K562 (cell line): Measurements from ENCODE around the gene POP5. TPM values are rescaled to one million over a fixed set of nuclear protein-coding genes. Genes with fewer than 3 reads are reported as not detected.
A peak's percentile ranks its signal among the peaks of the same experiment; 100 is the strongest.

Source experiments
- CAMTA2 ChIP-seq: fragments of 250-450 bp; sonication (Bioruptor Pico); conservative IDR thresholded peaks from 2 replicates; pipeline ENCODE4 v1.5.1; 2022
- EHMT2 ChIP-seq: fragments of 450-650 bp; IDR thresholded peaks from 2 replicates; pipeline ENCODE4 v1.6.1; 2018; ENCODE audit warnings: antibody characterized with exemption
- FOXA3 ChIP-seq, 2 experiments: fragments of 450-650 bp in 1 of 2; sonication (generic) in 1 of 2; formaldehyde crosslinking; IDR thresholded peaks in 1 of 2; conservative IDR thresholded peaks in 1 of 2; 2 replicates each; pipeline versions ENCODE4 v1.4.0 to v1.8.0; 2020 to 2022; ENCODE audit warnings: mild to moderate bottlenecking in 2 of 2, missing genetic modification reagents in 1 of 2
- HEY1 ChIP-seq: fragments of 250-450 bp; sonication (Bioruptor Pico); IDR thresholded peaks from 2 replicates; pipeline ENCODE4 v1.5.0; 2020; ENCODE audit warnings: mild to moderate bottlenecking, moderate library complexity, borderline replicate concordance
- IRF2 ChIP-seq: sonication (generic); formaldehyde crosslinking; IDR thresholded peaks from 2 replicates; pipeline ENCODE4 v1.8.1; 2022; ENCODE audit warnings: mild to moderate bottlenecking, missing genetic modification reagents
- MYC ChIP-seq, 2 experiments: fragments of 250-450 bp in 1 of 2; sonication (Bioruptor Pico) in 1 of 2; IDR thresholded peaks; 2 replicates each; pipeline versions ENCODE4 v1.5.1 to v1.6.1; 2012 to 2021; ENCODE audit warnings: low read depth in 2 of 2, borderline replicate concordance in 1 of 2, improper control_type of control experiment in 1 of 2, low read length in 1 of 2, mild to moderate bottlenecking in 1 of 2, moderate library complexity in 1 of 2
- RBM25 ChIP-seq: fragments of 200-400 bp; formaldehyde crosslinking; IDR thresholded peaks from 2 replicates; pipeline ENCODE4 v1.6.1; 2018; ENCODE audit warnings: low read length, low read depth, moderate library complexity; ENCODE audit not compliant: severe bottlenecking
- ZNF165 ChIP-seq: fragments of 250-450 bp; sonication (Bioruptor Pico); IDR thresholded peaks from 2 replicates; pipeline ENCODE4 v1.4.0; 2020; ENCODE audit warnings: borderline replicate concordance
- polyA plus RNA-seq, 8 experiments: library from polyadenylated mRNA; depleted of rRNA in 4 of 8; stranded (reverse) in 5 of 8; unstranded in 3 of 8; fragments of >200 nt; fragmentation: Nextera tagmentation in 2 of 8; fragmentation: Illumina TruSeq in 1 of 8; extraction: Ambion mirVana in 2 of 8; extraction: Trizol in 1 of 8; gene quantifications; 2 replicates each; pipeline versions ENCODE4 v1.2.1 to v1.2.3, GENCODE V29; 2011 to 2014; ENCODE audit warnings: inconsistent platforms in 1 of 8, missing spikeins in 1 of 8
- total RNA-seq, 7 experiments: library from RNA; depleted of rRNA in 6 of 7; stranded (reverse); fragments of >200 nt in 6 of 7; fragmentation: Illumina TruSeq in 2 of 7; extraction: Trizol in 2 of 7; gene quantifications; 2 replicates each; pipeline versions ENCODE4 v1.2.1 to v1.2.3, GENCODE V29; 2011 to 2021; ENCODE audit warnings: low replicate concordance in 1 of 7
- TF ChIP-seq, protein P1 (sequence below): conservative IDR thresholded peaks from 2 replicates; pipeline ENCODE4 v1.6.1; 2011; ENCODE audit warnings: low read depth, mild to moderate bottlenecking, low read length; ENCODE audit not compliant: control insufficient read depth
- TF ChIP-seq, protein P2 (sequence below): IDR thresholded peaks from 3 replicates; pipeline ENCODE4 v1.6.1; 2011; ENCODE audit warnings: borderline replicate concordance, mild to moderate bottlenecking, moderate library complexity; ENCODE audit not compliant: insufficient read length; ENCODE audit errors: extremely low read depth
- TF ChIP-seq, protein P3 (sequence below): sonication (generic); formaldehyde crosslinking; IDR thresholded peaks from 2 replicates; pipeline ENCODE4 v1.8.0; 2022; ENCODE audit warnings: missing genetic modification reagents, mild to moderate bottlenecking, moderate library complexity, borderline replicate concordance

The POP5 gene
- total and polyA plus RNA-seq, 9 of the 15 experiments (the other 6 are each of a cell fraction or from before 2014, with no cell fraction given): 57.5 to 253 (median 73.8) TPM

GRCh38 chr12:120534703-120535655 is 46.2 kb downstream of the POP5 start (continued):
- TF ChIP-seq, protein P1, sequence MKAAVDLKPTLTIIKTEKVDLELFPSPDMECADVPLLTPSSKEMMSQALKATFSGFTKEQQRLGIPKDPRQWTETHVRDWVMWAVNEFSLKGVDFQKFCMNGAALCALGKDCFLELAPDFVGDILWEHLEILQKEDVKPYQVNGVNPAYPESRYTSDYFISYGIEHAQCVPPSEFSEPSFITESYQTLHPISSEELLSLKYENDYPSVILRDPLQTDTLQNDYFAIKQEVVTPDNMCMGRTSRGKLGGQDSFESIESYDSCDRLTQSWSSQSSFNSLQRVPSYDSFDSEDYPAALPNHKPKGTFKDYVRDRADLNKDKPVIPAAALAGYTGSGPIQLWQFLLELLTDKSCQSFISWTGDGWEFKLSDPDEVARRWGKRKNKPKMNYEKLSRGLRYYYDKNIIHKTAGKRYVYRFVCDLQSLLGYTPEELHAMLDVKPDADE: no peak; the same call in 1 of the 2 replicates
- TF ChIP-seq CAMTA2 (CRISPR knock-in tag) (no peak), MYC (IDR thresholded peaks at IDR 0.05; ENCODE audit: low read depth, low read length) (no peak; the same call in 1 of the 2 replicates), MYC (CRISPR knock-in tag; IDR thresholded peaks at IDR 0.05; ENCODE audit: borderline replicate concordance, low read depth) (no peak), EHMT2 (no peak), IRF2 (CRISPR knock-in tag) (0 out of 2 replicates have a peak, but pooled peaks have one; percentile 35), HEY1 (CRISPR knock-in tag) (no peak), RBM25 (no peak), FOXA3 (CRISPR knock-in tag; conservative IDR thresholded peaks at IDR 0.05 in 1 of 2, IDR thresholded peaks at IDR 0.05 in 1 of 2) (no peak), ZNF165 (no peak)
- TF ChIP-seq, protein P2, sequence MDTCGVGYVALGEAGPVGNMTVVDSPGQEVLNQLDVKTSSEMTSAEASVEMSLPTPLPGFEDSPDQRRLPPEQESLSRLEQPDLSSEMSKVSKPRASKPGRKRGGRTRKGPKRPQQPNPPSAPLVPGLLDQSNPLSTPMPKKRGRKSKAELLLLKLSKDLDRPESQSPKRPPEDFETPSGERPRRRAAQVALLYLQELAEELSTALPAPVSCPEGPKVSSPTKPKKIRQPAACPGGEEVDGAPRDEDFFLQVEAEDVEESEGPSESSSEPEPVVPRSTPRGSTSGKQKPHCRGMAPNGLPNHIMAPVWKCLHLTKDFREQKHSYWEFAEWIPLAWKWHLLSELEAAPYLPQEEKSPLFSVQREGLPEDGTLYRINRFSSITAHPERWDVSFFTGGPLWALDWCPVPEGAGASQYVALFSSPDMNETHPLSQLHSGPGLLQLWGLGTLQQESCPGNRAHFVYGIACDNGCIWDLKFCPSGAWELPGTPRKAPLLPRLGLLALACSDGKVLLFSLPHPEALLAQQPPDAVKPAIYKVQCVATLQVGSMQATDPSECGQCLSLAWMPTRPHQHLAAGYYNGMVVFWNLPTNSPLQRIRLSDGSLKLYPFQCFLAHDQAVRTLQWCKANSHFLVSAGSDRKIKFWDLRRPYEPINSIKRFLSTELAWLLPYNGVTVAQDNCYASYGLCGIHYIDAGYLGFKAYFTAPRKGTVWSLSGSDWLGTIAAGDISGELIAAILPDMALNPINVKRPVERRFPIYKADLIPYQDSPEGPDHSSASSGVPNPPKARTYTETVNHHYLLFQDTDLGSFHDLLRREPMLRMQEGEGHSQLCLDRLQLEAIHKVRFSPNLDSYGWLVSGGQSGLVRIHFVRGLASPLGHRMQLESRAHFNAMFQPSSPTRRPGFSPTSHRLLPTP: no peak
- TF ChIP-seq, protein P3, sequence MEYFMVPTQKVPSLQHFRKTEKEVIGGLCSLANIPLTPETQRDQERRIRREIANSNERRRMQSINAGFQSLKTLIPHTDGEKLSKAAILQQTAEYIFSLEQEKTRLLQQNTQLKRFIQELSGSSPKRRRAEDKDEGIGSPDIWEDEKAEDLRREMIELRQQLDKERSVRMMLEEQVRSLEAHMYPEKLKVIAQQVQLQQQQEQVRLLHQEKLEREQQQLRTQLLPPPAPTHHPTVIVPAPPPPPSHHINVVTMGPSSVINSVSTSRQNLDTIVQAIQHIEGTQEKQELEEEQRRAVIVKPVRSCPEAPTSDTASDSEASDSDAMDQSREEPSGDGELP (CRISPR knock-in tag): peak; percentile 72; the same call in 1 of the 2 replicates
